Ascending aorta (tissue), 2 donors: ENCODE results near the gene CELSR1. TPM values are rescaled to one million over a fixed set of nuclear protein-coding genes. Genes with fewer than 3 reads are reported as not detected.

Experiments used
- DNase-seq, 2 donors: peaks; one replicate each; pipeline ENCODE4 v3.0.0-alpha.2; 2019; ENCODE audit warnings: low spot score in 2 of 2
- H3K27ac ChIP-seq, 2 donors: fragments of 200-600 bp; sonication (generic); one replicate each; pipeline ENCODE4 v1.5.1; 2016 to 2017; ENCODE audit warnings: mild to moderate bottlenecking in 1 of 2
- H3K27me3 ChIP-seq: fragments of 200-600 bp; sonication (generic); one replicate; pipeline ENCODE4 v1.5.1; 2017
- H3K36me3 ChIP-seq, 2 donors: fragments of 200-600 bp; sonication (generic); one replicate each; pipeline ENCODE4 v1.5.1; 2016
- H3K4me1 ChIP-seq, 2 donors: fragments of 200-600 bp; sonication (generic); one replicate each; pipeline ENCODE4 v1.5.1; 2016 to 2017; ENCODE audit warnings: mild to moderate bottlenecking in 1 of 2
- H3K4me3 ChIP-seq, 2 donors: fragments of 200-600 bp; sonication (generic); one replicate each; pipeline ENCODE4 v1.5.1; 2016 to 2017; ENCODE audit warnings: mild to moderate bottlenecking in 1 of 2
- H3K9me3 ChIP-seq, 2 donors: fragments of 200-600 bp; sonication (generic); one replicate each; pipeline ENCODE4 v1.5.1; 2016
- CTCF ChIP-seq, 3 experiments: fragments of 200-600 bp in 2 of 3; fragments of 450-650 bp in 1 of 3; sonication (generic) in 2 of 3; IDR thresholded peaks; one replicate each; pipeline ENCODE4 v1.5.1; 2016 to 2019; ENCODE audit warnings: antibody characterized with exemption in 3 of 3, mild to moderate bottlenecking in 1 of 3, moderate library complexity in 1 of 3
- intact Hi-C: fragments of 100-400 bp; cut with DNase I; formaldehyde crosslinking; loops from one replicate; pipeline ENCODE4 v1.15.1; 2023
- total RNA-seq: library from RNA; depleted of rRNA; stranded (reverse); fragments of >200 nt; gene quantifications from one replicate; pipeline ENCODE4 v1.1.0, GENCODE V29; 2016

CELSR1 gene
- total RNA-seq, 1 donor from 2014 or later = 10.5 TPM

DNA sequence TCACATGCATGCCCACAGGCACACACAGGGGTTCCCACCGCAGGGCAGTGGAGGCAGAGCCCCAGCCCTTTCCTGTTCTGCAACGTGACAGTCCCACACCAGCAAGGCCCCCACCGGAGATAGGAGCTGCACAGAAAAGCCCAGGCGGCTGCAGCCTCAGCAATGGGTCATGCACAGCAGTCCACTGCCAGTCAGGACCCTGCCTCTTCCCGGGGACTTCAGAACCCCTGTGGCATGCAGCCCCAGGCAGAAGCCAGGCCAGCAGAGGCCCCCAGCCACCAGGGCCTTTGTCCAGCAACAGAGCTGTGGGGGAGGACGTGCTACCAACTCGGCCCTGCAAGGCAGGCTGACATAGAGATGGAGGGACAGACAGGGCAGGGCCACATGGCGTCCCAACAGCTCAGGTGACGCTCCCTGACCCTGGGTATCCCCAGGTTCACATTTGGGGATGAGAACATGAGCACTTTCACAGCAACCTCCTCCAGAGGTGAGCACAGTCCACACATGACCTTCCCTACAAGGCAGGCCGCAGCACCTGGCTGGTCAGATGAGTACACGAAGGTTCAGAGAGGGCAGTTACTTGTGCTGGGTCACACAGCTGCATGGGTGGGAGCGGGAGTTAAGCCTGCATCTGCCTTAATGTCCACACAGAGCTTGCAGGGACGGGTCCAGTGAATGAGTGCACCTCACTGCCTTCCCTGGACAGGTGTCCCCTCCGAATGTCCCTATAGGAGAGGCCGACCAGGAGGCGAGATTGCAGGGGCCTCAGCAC, 87.3 kb downstream of the CELSR1 start:
- H3K4me3 ChIP-seq = no peak overlapping the region
- no peak for TF ChIP-seq CTCF (IDR thresholded peaks at IDR 0.05)
- H3K27me3 ChIP-seq = no peaks in the 10 kb centered on the region
- no peaks in the 10 kb centered on the region for H3K4me1 ChIP-seq
- DNase-seq = no peak
- H3K9me3 ChIP-seq = no peaks in the 10 kb centered on the region
- H3K27ac ChIP-seq = no peak overlapping the region
- intact Hi-C loops = no loop called here
- H3K36me3 ChIP-seq = no peaks in the 10 kb centered on the region

DNA sequence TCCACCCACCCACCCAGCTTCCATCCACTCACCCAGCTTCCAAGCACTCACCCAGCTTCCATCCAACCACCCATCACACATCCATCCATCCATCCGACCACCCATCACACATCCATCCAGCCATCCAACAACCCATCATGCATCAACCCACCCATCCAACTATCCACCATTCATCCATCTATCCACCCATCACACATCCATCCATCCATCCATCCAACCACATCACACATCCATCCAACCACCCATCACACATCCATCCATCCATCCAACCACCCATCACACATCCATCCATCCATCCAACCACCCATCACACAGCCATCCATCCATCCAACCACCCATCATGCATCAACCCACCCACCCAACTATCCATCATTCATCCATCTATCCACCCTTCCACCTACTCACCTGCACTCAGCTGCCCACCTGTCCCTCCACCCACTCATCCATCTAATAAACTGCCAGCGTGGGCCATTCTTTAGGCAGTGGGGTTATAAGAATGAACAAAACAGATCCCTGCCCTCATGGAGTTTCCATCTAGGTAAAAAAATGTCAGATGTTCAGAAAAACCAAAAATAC, 88.2 kb downstream of the CELSR1 start:
- Histone ChIP-seq H3K27me3 (no peaks in the 10 kb centered on the region), H3K4me1 (no peaks in the 10 kb centered on the region), H3K36me3 (no peaks in the 10 kb centered on the region), H3K9me3 (no peaks in the 10 kb centered on the region), H3K27ac (no peak overlapping the region), H3K4me3 (no peak overlapping the region)
- TF ChIP-seq CTCF (IDR thresholded peaks at IDR 0.05) = no peak
- intact Hi-C loops = no loop called here
- no peak for DNase-seq

GRCh38 chr22:46448333-46448732, 89.1 kb downstream of the CELSR1 start:
- Histone ChIP-seq H3K27ac (no peak overlapping the region), H3K9me3 (no peaks in the 10 kb centered on the region), H3K4me3 (no peak overlapping the region), H3K36me3 (no peaks in the 10 kb centered on the region), H3K27me3 (no peaks in the 10 kb centered on the region), H3K4me1 (no peaks in the 10 kb centered on the region)
- TF ChIP-seq CTCF (IDR thresholded peaks at IDR 0.05) = no peak
- intact Hi-C loops = no loop called here
- no peak for DNase-seq

DNA sequence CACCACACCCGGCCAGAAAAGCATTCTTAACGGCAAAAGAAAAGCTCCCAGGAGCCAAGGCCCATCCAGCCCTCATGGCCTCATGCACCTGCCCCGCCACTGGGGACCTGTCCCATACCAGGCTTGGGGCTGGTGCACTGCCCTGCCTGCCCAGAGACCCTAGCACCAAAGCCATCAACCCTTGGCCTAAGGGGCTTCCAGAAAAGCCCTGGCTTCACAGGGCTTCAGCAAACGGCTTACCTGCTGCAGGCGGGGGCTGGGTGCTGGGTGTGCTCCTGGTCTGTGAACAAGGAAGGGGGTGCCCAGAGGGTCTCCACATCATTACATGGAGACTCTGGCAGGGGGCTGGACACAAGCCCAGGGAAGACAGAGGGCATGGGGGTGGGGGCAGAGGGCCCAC, 89.5 kb downstream of the CELSR1 start:
- intact Hi-C loops = no loop called here
- Histone ChIP-seq H3K27me3 (no peaks in the 10 kb centered on the region), H3K4me1 (no peaks in the 10 kb centered on the region), H3K4me3 (no peak overlapping the region), H3K36me3 (no peaks in the 10 kb centered on the region), H3K27ac (no peak overlapping the region), H3K9me3 (no peaks in the 10 kb centered on the region)
- TF ChIP-seq CTCF (IDR thresholded peaks at IDR 0.05) = no peak
- no peak for DNase-seq

DNA sequence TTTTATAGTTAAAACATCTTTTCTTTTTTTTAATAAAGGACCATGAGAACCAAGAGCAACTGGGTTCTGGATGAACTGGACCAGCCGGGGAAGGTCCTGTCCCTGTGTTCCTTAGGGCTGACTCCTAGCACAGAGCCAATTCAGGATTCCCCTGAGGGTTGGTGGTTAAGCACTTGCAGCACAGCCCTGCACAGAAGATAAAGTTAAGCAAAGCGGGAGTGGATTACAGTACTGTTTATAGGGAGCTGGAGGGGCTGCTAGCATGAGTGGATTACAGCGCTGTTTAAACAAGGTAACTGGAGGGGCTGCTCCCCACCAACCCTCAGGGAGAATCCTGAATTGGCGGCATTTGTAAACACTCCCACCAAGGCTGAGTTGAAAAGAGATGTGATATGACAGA, 90.6 kb downstream of the CELSR1 start:
- Histone ChIP-seq H3K36me3 (no peaks in the 10 kb centered on the region), H3K27ac (no peak overlapping the region), H3K4me1 (no peaks in the 10 kb centered on the region), H3K4me3 (no peak overlapping the region), H3K27me3 (no peaks in the 10 kb centered on the region), H3K9me3 (no peaks in the 10 kb centered on the region)
- intact Hi-C loops = no loop called here
- no peak for TF ChIP-seq CTCF (IDR thresholded peaks at IDR 0.05)
- DNase-seq = no peak
